ENCODE results near the gene PLD4. TPM values are rescaled to one million over a fixed set of nuclear protein-coding genes. Genes with fewer than 3 reads are reported as not detected.

The PLD4 gene
- total and polyA plus RNA-seq, 7 donors: 0.04 to 0.25 TPM; not detected in 5

GRCh38 chr14:104879983-104880565 lies 44.6 kb upstream of the PLD4 start:
- no peak overlapping the region for H3K27ac ChIP-seq
- peaks cover 0 to 36% of the 10 kb centered on the region in 2 donors for H3K36me3 ChIP-seq (ENCODE audit: insufficient read depth in 1 of 2, low read depth in 1 of 2)
- DNase-seq: peak in 1 of 2 donors; percentile 54
- TF ChIP-seq CTCF (IDR thresholded peaks at IDR 0.05): no peak
- ATAC-seq: no peak
- 90 to 94% (median 93%) methylated on average over 13 to 15 of the region's 15 CpGs for WGBS, 3 donors
- intact Hi-C loops (cut with DNase I): no loop called here
- no peaks in the 10 kb centered on the region for H3K9me3 ChIP-seq
- H3K4me3 ChIP-seq: no peak overlapping the region
- no peaks in the 10 kb centered on the region for H3K27me3 ChIP-seq (ENCODE audit: insufficient read depth in 3 of 3, low read length in 2 of 3)
- peaks cover 12% of the 10 kb centered on the region for H3K4me1 ChIP-seq

GRCh38 chr14:104880584-104881210 lies 44.0 kb upstream of the PLD4 start:
- no peak overlapping the region for H3K4me3 ChIP-seq
- H3K27me3 ChIP-seq (ENCODE audit: insufficient read depth in 3 of 3, low read length in 2 of 3): no peaks in the 10 kb centered on the region
- no peak for DNase-seq
- peaks cover 12% of the 10 kb centered on the region for H3K4me1 ChIP-seq
- peaks cover 0 to 43% of the 10 kb centered on the region in 2 donors for H3K36me3 ChIP-seq (ENCODE audit: insufficient read depth in 1 of 2, low read depth in 1 of 2)
- no peak for ATAC-seq
- no peak overlapping the region for H3K27ac ChIP-seq
- H3K9me3 ChIP-seq: no peaks in the 10 kb centered on the region
- intact Hi-C loops (cut with DNase I): no loop called here
- TF ChIP-seq CTCF (IDR thresholded peaks at IDR 0.05): no peak
- WGBS, 3 donors: 38 to 63% (median 50%) methylated on average over 7 of the region's 7 CpGs

- 17 to 33% (median 22%) methylated on average over 13 of the region's 13 CpGs for WGBS, 3 donors
- ATAC-seq (peak; percentile 93 to 95 (median 94)), DNase-seq (peak; percentile 75 to 89)
- H3K4me1 ChIP-seq: peaks cover 12% of the 10 kb centered on the region
- H3K9me3 ChIP-seq: no peaks in the 10 kb centered on the region
- intact Hi-C loops (cut with DNase I): no loop called here
- peaks cover 0 to 50% of the 10 kb centered on the region in 2 donors for H3K36me3 ChIP-seq (ENCODE audit: insufficient read depth in 1 of 2, low read depth in 1 of 2)
- H3K4me3 ChIP-seq: no peak overlapping the region
- TF ChIP-seq CTCF (IDR thresholded peaks at IDR 0.05): no peak
- no peaks in the 10 kb centered on the region for H3K27me3 ChIP-seq (ENCODE audit: insufficient read depth in 3 of 3, low read length in 2 of 3)
- peak overlapping the region; percentile 19 for H3K27ac ChIP-seq
Observed at GRCh38 chr14:104881369-104881979, 43.2 kb upstream of the PLD4 start.

- TF ChIP-seq CTCF (IDR thresholded peaks at IDR 0.05): no peak
- H3K27ac ChIP-seq: no peak overlapping the region
- H3K9me3 ChIP-seq: no peaks in the 10 kb centered on the region
- no peaks in the 10 kb centered on the region for H3K27me3 ChIP-seq (ENCODE audit: insufficient read depth in 3 of 3, low read length in 2 of 3)
- ATAC-seq (no peak), DNase-seq (peak; percentile 8 to 54)
- peaks cover 12% of the 10 kb centered on the region for H3K4me1 ChIP-seq
- peaks cover 0 to 60% of the 10 kb centered on the region in 2 donors for H3K36me3 ChIP-seq (ENCODE audit: insufficient read depth in 1 of 2, low read depth in 1 of 2)
- intact Hi-C loops (cut with DNase I): no loop called here
- no peak overlapping the region for H3K4me3 ChIP-seq
- WGBS, 3 donors: 73 to 80% (median 79%) methylated on average over 13 of the region's 13 CpGs
Observed at GRCh38 chr14:104882325-104882973, 42.2 kb upstream of the PLD4 start.

All from psoas muscle (tissue), 8 donors.